GM13976 (cell line): ENCODE measurements around the gene EVC.
"Not testable (repeated sequence)": the region's sequence is repeated elsewhere in the genome, so short reads cannot be mapped to it uniquely, and the experiment has no call there.

Experiments used
- DNase-seq: peaks from one replicate; pipeline ENCODE4 v3.0.0; 2012; ENCODE audit warnings: low spot score
- CTCF ChIP-seq: IDR thresholded peaks from 2 replicates; pipeline ENCODE4 v1.5.1; 2012; ENCODE audit warnings: borderline replicate concordance, mild to moderate bottlenecking; ENCODE audit not compliant: insufficient read depth; ENCODE audit errors: extremely low read depth, missing control alignments, control extremely low read depth
- in situ Hi-C: fragments of 300-500 bp; cut with MboI; formaldehyde crosslinking; loops from one replicate; pipeline ENCODE4 v1.12.0; 2022; ENCODE audit warnings: low sequenced_read_pairs, mixed read lengths, inconsistent platforms; ENCODE audit not compliant: unreplicated experiment

Gene EVC

GRCh38 chr4:5851637-5852301 is 140.8 kb downstream of the EVC start:
- no peak for TF ChIP-seq CTCF
- in situ Hi-C loops: no loop called here
- no peak for DNase-seq

- TF ChIP-seq CTCF: no peak
- in situ Hi-C loops: no loop called here
- DNase-seq: no peak
These were observed 141.7 kb downstream of the EVC start for GRCh38 chr4:5852523-5853202.

- TF ChIP-seq CTCF: no peak
- in situ Hi-C loops: no loop called here
- no peak for DNase-seq
These were observed 143.9 kb downstream of the EVC start for GRCh38 chr4:5854929-5855328.

GRCh38 chr4:5856362-5856761 is 145.4 kb downstream of the EVC start:
- DNase-seq, in situ Hi-C loops: not testable (repeated sequence)

- no peak for DNase-seq
- TF ChIP-seq CTCF: no peak
- in situ Hi-C loops: no loop called here
These were observed 146.2 kb downstream of the EVC start for GRCh38 chr4:5857199-5857598.

- no peak for TF ChIP-seq CTCF
- in situ Hi-C loops: no loop called here
- no peak for DNase-seq
These were observed 147.2 kb downstream of the EVC start for GRCh38 chr4:5858020-5858769.
